D721Med (cell line): Measurements from ENCODE around the gene CLEC4C.
"Not testable (repeated sequence)": the region's sequence is repeated elsewhere in the genome, so short reads cannot be mapped to it uniquely, and the experiment has no call there.

ENCODE experiments used
- DNase-seq: peaks from one replicate; pipeline ENCODE4 v3.0.0; 2011; ENCODE audit warnings: low spot score; ENCODE audit not compliant: insufficient read length
- FAIRE-seq: peaks from 2 replicates; lab custom pipeline; 2011; peaks lifted over from hg19 to GRCh38; lab: Jason Lieb, UNC
- CTCF ChIP-seq: IDR thresholded peaks from 2 replicates; pipeline ENCODE4 v1.5.1; 2012; ENCODE audit warnings: mild to moderate bottlenecking, control low read depth; ENCODE audit not compliant: insufficient read depth; ENCODE audit errors: missing control alignments

CLEC4C gene

GRCh38 chr12:7749442-7749841 is 2.3 kb upstream of the CLEC4C start:
- FAIRE-seq: no peak
- no peak for DNase-seq
- TF ChIP-seq CTCF: no peak

- DNase-seq (no peak), FAIRE-seq (no peak)
- no peak for TF ChIP-seq CTCF
These were observed 1.7 kb upstream of the CLEC4C start for GRCh38 chr12:7748852-7749251.

GRCh38 chr12:7732993-7733392 is 14.2 kb downstream of the CLEC4C start:
- FAIRE-seq (no peak), DNase-seq (no peak)
- TF ChIP-seq CTCF: no peak

- DNase-seq: no peak
- no peak for FAIRE-seq
- no peak for TF ChIP-seq CTCF
These were observed 15.7 kb downstream of the CLEC4C start for GRCh38 chr12:7731486-7731885.

- DNase-seq, FAIRE-seq: not testable (repeated sequence)
These were observed 16.2 kb downstream of the CLEC4C start for GRCh38 chr12:7730984-7731383.

GRCh38 chr12:7729746-7730145 is 17.4 kb downstream of the CLEC4C start:
- FAIRE-seq (no peak), DNase-seq (no peak)
- no peak for TF ChIP-seq CTCF

- FAIRE-seq (no peak), DNase-seq (no peak)
- no peak for TF ChIP-seq CTCF
These were observed 23.2 kb downstream of the CLEC4C start for GRCh38 chr12:7723926-7724325.
